Measurements from ENCODE around the gene EFR3B. TPM values are rescaled to one million over a fixed set of nuclear protein-coding genes. Genes with fewer than 3 reads are reported as not detected.

The EFR3B gene
- total RNA-seq, 1 experiment from 2014 or later: 7.0 TPM

DNA sequence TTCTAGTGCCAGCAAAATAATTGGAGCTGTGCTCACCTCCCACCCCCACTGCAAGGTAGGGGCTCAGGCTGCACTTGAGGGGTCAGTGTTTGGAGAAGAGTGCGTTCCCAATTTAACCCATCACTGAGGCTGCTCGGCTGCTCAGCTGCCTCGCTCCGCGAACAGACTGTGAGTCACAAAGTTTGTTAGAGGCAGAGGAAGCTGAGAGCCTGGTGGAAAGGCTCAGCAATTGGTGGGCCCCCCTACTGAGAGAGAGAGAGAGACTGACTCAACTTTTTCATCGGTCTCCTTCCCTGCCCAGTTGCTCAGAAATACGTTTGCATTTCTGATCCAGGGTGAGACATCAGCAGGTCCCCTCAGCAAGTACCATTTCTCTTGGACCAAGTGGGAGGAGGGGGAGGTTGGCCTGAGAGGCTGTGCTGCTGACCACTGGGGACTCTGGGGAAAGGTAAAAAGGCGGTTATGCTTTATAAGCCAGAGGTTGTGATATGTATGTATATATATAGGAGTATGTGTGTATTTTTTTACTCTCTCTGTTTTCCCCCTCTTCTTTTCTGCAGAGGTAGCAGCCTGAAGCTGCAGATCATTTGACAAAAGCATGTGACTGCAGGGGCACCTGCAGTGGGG is 1.5 kb downstream of the EFR3B start:
- Histone ChIP-seq H2BK12ac (ENCODE audit: insufficient read length, low read depth, low read length) (no peak overlapping the region), H2AFZ (ENCODE audit: low read length) (no peak overlapping the region), H3K9ac (ENCODE audit: extremely low read depth, insufficient read length, low read length) (no peak overlapping the region)

More for the DNA sequence above, 1.5 kb downstream of the EFR3B start:
- no peak overlapping the region for H4K5ac ChIP-seq (ENCODE audit: insufficient read length, low read depth, low read length)
- peaks cover 17% of the 10 kb centered on the region for H3K23me2 ChIP-seq (ENCODE audit: insufficient read length, low read depth, low read length, poor library complexity, severe bottlenecking)
- H2BK120ac ChIP-seq (ENCODE audit: low read depth, low read length, poor library complexity, severe bottlenecking): no peak overlapping the region
- H3K14ac ChIP-seq (ENCODE audit: insufficient read depth, low read length): no peak overlapping the region
- H2AK5ac ChIP-seq (ENCODE audit: insufficient read length, low read length): no peak overlapping the region
- peak overlapping the region in 1 of 3 experiments; percentile 94; a peak in 1 of 7 replicates for H3K27ac Mint-ChIP-seq
- no peak overlapping the region for H3K4ac ChIP-seq (ENCODE audit: low read depth, low read length)
- H3K36me3 Mint-ChIP-seq (ENCODE audit: insufficient read depth in 1 of 3, low read depth in 3 of 3): peaks cover 2 to 16% (median 7%) of the 10 kb centered on the region in 3 experiments; a peak in 6 of 7 replicates
- TF ChIP-seq, protein P1, sequence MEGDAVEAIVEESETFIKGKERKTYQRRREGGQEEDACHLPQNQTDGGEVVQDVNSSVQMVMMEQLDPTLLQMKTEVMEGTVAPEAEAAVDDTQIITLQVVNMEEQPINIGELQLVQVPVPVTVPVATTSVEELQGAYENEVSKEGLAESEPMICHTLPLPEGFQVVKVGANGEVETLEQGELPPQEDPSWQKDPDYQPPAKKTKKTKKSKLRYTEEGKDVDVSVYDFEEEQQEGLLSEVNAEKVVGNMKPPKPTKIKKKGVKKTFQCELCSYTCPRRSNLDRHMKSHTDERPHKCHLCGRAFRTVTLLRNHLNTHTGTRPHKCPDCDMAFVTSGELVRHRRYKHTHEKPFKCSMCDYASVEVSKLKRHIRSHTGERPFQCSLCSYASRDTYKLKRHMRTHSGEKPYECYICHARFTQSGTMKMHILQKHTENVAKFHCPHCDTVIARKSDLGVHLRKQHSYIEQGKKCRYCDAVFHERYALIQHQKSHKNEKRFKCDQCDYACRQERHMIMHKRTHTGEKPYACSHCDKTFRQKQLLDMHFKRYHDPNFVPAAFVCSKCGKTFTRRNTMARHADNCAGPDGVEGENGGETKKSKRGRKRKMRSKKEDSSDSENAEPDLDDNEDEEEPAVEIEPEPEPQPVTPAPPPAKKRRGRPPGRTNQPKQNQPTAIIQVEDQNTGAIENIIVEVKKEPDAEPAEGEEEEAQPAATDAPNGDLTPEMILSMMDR (conservative IDR thresholded peaks at IDR 0.05): no peak
- peaks cover 4% of the 10 kb centered on the region; the same call in 1 of the 2 replicates for H3K27me3 ChIP-seq (ENCODE audit: insufficient read depth, low read length)
- no CpG with 5 or more reads among the region's 8 CpGs for WGBS (ENCODE audit: extremely low coverage, insufficient read length, low lambda C conversion rate)
- H3K4me3 Mint-ChIP-seq: peak overlapping the region; percentile 84 to 91
- H4K8ac ChIP-seq (replicated peaks; ENCODE audit: insufficient read length, low read depth, low read length): no peak overlapping the region
- no peak overlapping the region for H3K27ac ChIP-seq (ENCODE audit: insufficient read length, low read depth, low read length)
- H3K18ac ChIP-seq (ENCODE audit: insufficient read length, low read depth, low read length): no peak overlapping the region
- H3K4me2 ChIP-seq (ENCODE audit: insufficient read depth, insufficient read length, low read length): peak overlapping the region; percentile 73
- H2BK20ac ChIP-seq (ENCODE audit: low read depth, low read length, poor library complexity, severe bottlenecking): no peak overlapping the region
- H4K20me1 ChIP-seq (ENCODE audit: control insufficient read depth, insufficient read depth, insufficient read length): no peaks in the 10 kb centered on the region
- H3K79me2 ChIP-seq (ENCODE audit: insufficient read depth, low read length): no peaks in the 10 kb centered on the region
- peak; percentile 52 for DNase-seq
- no peaks in the 10 kb centered on the region; a peak in 1 of 5 replicates for H3K9me3 Mint-ChIP-seq
- peaks cover 23 to 27% of the 10 kb centered on the region in 2 experiments for H3K4me1 Mint-ChIP-seq
- H3K4me1 ChIP-seq (ENCODE audit: insufficient read depth, low read length): no peaks in the 10 kb centered on the region
- H3K56ac ChIP-seq (ENCODE audit: insufficient read length, low read depth, low read length): no peak overlapping the region
- H3K9me3 ChIP-seq (ENCODE audit: control insufficient read depth, low read depth, low read length): no peaks in the 10 kb centered on the region
- H3K79me1 ChIP-seq (ENCODE audit: insufficient read depth, low read depth, low read length, poor library complexity, severe bottlenecking): no peaks in the 10 kb centered on the region
- H3T11ph ChIP-seq (ENCODE audit: low read length): no peak overlapping the region
- H4K91ac ChIP-seq (ENCODE audit: insufficient read length, low read depth, low read length): no peak overlapping the region
- H2BK5ac ChIP-seq (ENCODE audit: insufficient read length, low read length): no peak overlapping the region
- H2BK15ac ChIP-seq (ENCODE audit: low read depth, low read length): no peak overlapping the region
- peaks cover 53% of the 10 kb centered on the region for H3K27me3 Mint-ChIP-seq (ENCODE audit: low read depth)
- H3K23ac ChIP-seq (ENCODE audit: insufficient read length, low read depth, low read length): no peak overlapping the region
